Measurements from ENCODE around the gene BMPER. TPM values are rescaled to one million over a fixed set of nuclear protein-coding genes. Genes with fewer than 3 reads are reported as not detected.

BMPER gene
- total RNA-seq, 1 donor from 2014 or later: 0.56 TPM

- no peaks in the 10 kb centered on the region for H3K9me3 Mint-ChIP-seq (ENCODE audit: unreplicated experiment)
- peaks cover 2% of the 10 kb centered on the region for H3K36me3 Mint-ChIP-seq (ENCODE audit: unreplicated experiment)
- H3K27me3 Mint-ChIP-seq (ENCODE audit: unreplicated experiment): no peaks in the 10 kb centered on the region
- no peaks in the 10 kb centered on the region for H3K4me1 Mint-ChIP-seq (ENCODE audit: unreplicated experiment)
- H3K27ac Mint-ChIP-seq (ENCODE audit: unreplicated experiment): no peak overlapping the region
- H3K4me3 Mint-ChIP-seq (ENCODE audit: unreplicated experiment): no peak overlapping the region
- TF ChIP-seq CTCF (IDR thresholded peaks at IDR 0.05): no peak
- DNase-seq (ENCODE audit: extremely low spot score, unreplicated experiment): no peak
Measured at GRCh38 chr7:34189031-34189430, 283.7 kb downstream of the BMPER start.

- no peak overlapping the region for H3K4me3 Mint-ChIP-seq (ENCODE audit: unreplicated experiment)
- no peaks in the 10 kb centered on the region for H3K9me3 Mint-ChIP-seq (ENCODE audit: unreplicated experiment)
- TF ChIP-seq CTCF (IDR thresholded peaks at IDR 0.05): no peak
- DNase-seq (ENCODE audit: extremely low spot score, unreplicated experiment): no peak
- no peaks in the 10 kb centered on the region for H3K4me1 Mint-ChIP-seq (ENCODE audit: unreplicated experiment)
- H3K27ac Mint-ChIP-seq (ENCODE audit: unreplicated experiment): no peak overlapping the region
- H3K36me3 Mint-ChIP-seq (ENCODE audit: unreplicated experiment): peaks cover 2% of the 10 kb centered on the region
- H3K27me3 Mint-ChIP-seq (ENCODE audit: unreplicated experiment): no peaks in the 10 kb centered on the region
Measured at GRCh38 chr7:34190299-34190698, 285.0 kb downstream of the BMPER start.

GRCh38 chr7:34191162-34191561 is 285.8 kb downstream of the BMPER start:
- H3K9me3 Mint-ChIP-seq (ENCODE audit: unreplicated experiment): no peaks in the 10 kb centered on the region
- H3K36me3 Mint-ChIP-seq (ENCODE audit: unreplicated experiment): peaks cover 2% of the 10 kb centered on the region
- no peak overlapping the region for H3K27ac Mint-ChIP-seq (ENCODE audit: unreplicated experiment)
- DNase-seq (ENCODE audit: extremely low spot score, unreplicated experiment): no peak
- H3K4me3 Mint-ChIP-seq (ENCODE audit: unreplicated experiment): no peak overlapping the region
- TF ChIP-seq CTCF (IDR thresholded peaks at IDR 0.05): no peak
- peaks cover 2% of the 10 kb centered on the region for H3K27me3 Mint-ChIP-seq (ENCODE audit: unreplicated experiment)
- no peaks in the 10 kb centered on the region for H3K4me1 Mint-ChIP-seq (ENCODE audit: unreplicated experiment)

GRCh38 chr7:34191771-34192479 is 286.6 kb downstream of the BMPER start:
- Mint-ChIP-seq H3K27ac (ENCODE audit: unreplicated experiment) (no peak overlapping the region), H3K27me3 (ENCODE audit: unreplicated experiment) (peaks cover 3% of the 10 kb centered on the region), H3K4me1 (ENCODE audit: unreplicated experiment) (no peaks in the 10 kb centered on the region), H3K9me3 (ENCODE audit: unreplicated experiment) (no peaks in the 10 kb centered on the region), H3K36me3 (ENCODE audit: unreplicated experiment) (peaks cover 2% of the 10 kb centered on the region), H3K4me3 (ENCODE audit: unreplicated experiment) (no peak overlapping the region)
- no peak for TF ChIP-seq CTCF (IDR thresholded peaks at IDR 0.05)
- DNase-seq (ENCODE audit: extremely low spot score, unreplicated experiment): no peak

- H3K27ac Mint-ChIP-seq (ENCODE audit: unreplicated experiment): no peak overlapping the region
- no peaks in the 10 kb centered on the region for H3K4me1 Mint-ChIP-seq (ENCODE audit: unreplicated experiment)
Measured at GRCh38 chr7:34192906-34193305, 287.6 kb downstream of the BMPER start.

More at GRCh38 chr7:34192906-34193305, 287.6 kb downstream of the BMPER start:
- H3K4me3 Mint-ChIP-seq (ENCODE audit: unreplicated experiment): no peak overlapping the region
- H3K36me3 Mint-ChIP-seq (ENCODE audit: unreplicated experiment): peaks cover 2% of the 10 kb centered on the region
- no peaks in the 10 kb centered on the region for H3K9me3 Mint-ChIP-seq (ENCODE audit: unreplicated experiment)
- peaks cover 3% of the 10 kb centered on the region for H3K27me3 Mint-ChIP-seq (ENCODE audit: unreplicated experiment)
- TF ChIP-seq CTCF (IDR thresholded peaks at IDR 0.05): no peak
- DNase-seq (ENCODE audit: extremely low spot score, unreplicated experiment): no peak
